ENCODE results near the gene TMCC1. TPM values are rescaled to one million over a fixed set of nuclear protein-coding genes. Genes with fewer than 3 reads are reported as not detected.
"Not testable (repeated sequence)": the region's sequence is repeated elsewhere in the genome, so short reads cannot be mapped to it uniquely, and the experiment has no call there.

TMCC1 gene
- total RNA-seq, 2 donors from 2014 or later = 20.0 to 21.7 TPM

GRCh38 chr3:129838086-129838485, 55.4 kb downstream of the TMCC1 start:
- Histone ChIP-seq H3K9me3 (peaks cover 0 to 9% of the 10 kb centered on the region in 2 donors), H3K36me3 (no peaks in the 10 kb centered on the region), H3K4me3 (no peak overlapping the region), H3K4me1 (peaks cover 0 to 23% of the 10 kb centered on the region in 2 donors), H3K27me3 (no peaks in the 10 kb centered on the region), H3K27ac (no peak overlapping the region)
- DNase-seq (ENCODE audit: low spot score) = no peak
- no peak for TF ChIP-seq CTCF (IDR thresholded peaks at IDR 0.05)

GRCh38 chr3:129837065-129837642, 56.4 kb downstream of the TMCC1 start:
- Histone ChIP-seq H3K27ac (no peak overlapping the region), H3K4me3 (no peak overlapping the region)

GRCh38 chr3:129836381-129837064, 57.0 kb downstream of the TMCC1 start:
- no peak for DNase-seq (ENCODE audit: low spot score)
- Histone ChIP-seq H3K4me3 (no peak overlapping the region), H3K27me3 (no peaks in the 10 kb centered on the region), H3K4me1 (peaks cover 0 to 26% of the 10 kb centered on the region in 2 donors), H3K27ac (no peak overlapping the region), H3K36me3 (no peaks in the 10 kb centered on the region), H3K9me3 (no peaks in the 10 kb centered on the region)
- TF ChIP-seq CTCF (IDR thresholded peaks at IDR 0.05) = no peak

More at GRCh38 chr3:129837065-129837642, 56.4 kb downstream of the TMCC1 start:
- Histone ChIP-seq H3K9me3 (peaks cover 0 to under 1% of the 10 kb centered on the region in 2 donors), H3K4me1 (peaks cover 0 to 23% of the 10 kb centered on the region in 2 donors), H3K27me3 (no peaks in the 10 kb centered on the region), H3K36me3 (no peaks in the 10 kb centered on the region)
- DNase-seq (ENCODE audit: low spot score) = no peak
- TF ChIP-seq CTCF (IDR thresholded peaks at IDR 0.05) = no peak

- no peaks in the 10 kb centered on the region for H3K27me3 ChIP-seq
- H3K27ac ChIP-seq = no peak overlapping the region
- no peak overlapping the region for H3K4me3 ChIP-seq
- H3K9me3 ChIP-seq = no peaks in the 10 kb centered on the region
- TF ChIP-seq CTCF (IDR thresholded peaks at IDR 0.05) = no peak
- H3K4me1 ChIP-seq = peaks cover 0 to 27% of the 10 kb centered on the region in 2 donors
- H3K36me3 ChIP-seq = no peaks in the 10 kb centered on the region
- DNase-seq (ENCODE audit: low spot score) = no peak
Observed at GRCh38 chr3:129835198-129835597, 58.3 kb downstream of the TMCC1 start.

GRCh38 chr3:129834580-129834979, 58.9 kb downstream of the TMCC1 start:
- H3K9me3 ChIP-seq = no peaks in the 10 kb centered on the region
- peaks cover 0 to 27% of the 10 kb centered on the region in 2 donors for H3K4me1 ChIP-seq
- TF ChIP-seq CTCF (IDR thresholded peaks at IDR 0.05) = no peak
- no peak overlapping the region for H3K4me3 ChIP-seq
- no peak for DNase-seq (ENCODE audit: low spot score)
- no peaks in the 10 kb centered on the region for H3K36me3 ChIP-seq
- no peak overlapping the region for H3K27ac ChIP-seq
- H3K27me3 ChIP-seq = no peaks in the 10 kb centered on the region

- H3K9me3 ChIP-seq; H3K4me3 ChIP-seq; H3K27me3 ChIP-seq; H3K27ac ChIP-seq; DNase-seq (ENCODE audit: low spot score); H3K36me3 ChIP-seq: not testable (repeated sequence)
- H3K4me1 ChIP-seq = peaks cover 0 to 17% of the 10 kb centered on the region in 2 donors
Observed at GRCh38 chr3:129831942-129832341, 61.6 kb downstream of the TMCC1 start.
